ENCODE data around the gene PCBP1.

- TF ChIP-seq CTCF (IDR thresholded peaks at IDR 0.05; ENCODE audit: low read depth, low read length, poor library complexity, severe bottlenecking) (no peak), EZH2phosphoT487 (IDR thresholded peaks at IDR 0.05; ENCODE audit: borderline replicate concordance, low read length) (no peak)
Measured at GRCh38 chr2:70124983-70125480, 37.8 kb downstream of the PCBP1 start.

All from DOHH2 (cell line).